HEK293 (cell line): Measurements from ENCODE around the gene CELF1.
A peak's percentile ranks its signal among the peaks of the same experiment; 100 is the strongest.
"Not testable (repeated sequence)": the region's sequence is repeated elsewhere in the genome, so short reads cannot be mapped to it uniquely, and the experiment has no call there.

Source experiments
- CTCF ChIA-PET: fragments of 350-600 bp; formaldehyde crosslinking; extraction: SDS; loops from one replicate; lab custom pipeline; 2021; ENCODE audit warnings: antibody characterized with exemption; lab: Yijun Ruan, JAX
- POLR2A ChIA-PET: fragments of 300-600 bp; formaldehyde crosslinking; extraction: SDS; loops from one replicate; lab custom pipeline; 2020; ENCODE audit warnings: antibody characterized with exemption, inconsistent platforms; lab: Yijun Ruan, JAX
- H3K27ac ChIP-seq: fragments of 200-500 bp; sonication (Bioruptor generic); 2 replicates; pipeline ENCODE4 v1.5.1; 2014; ENCODE audit warnings: low read depth, low read length, control low read depth, inconsistent platforms; ENCODE audit errors: extremely low read depth
- H3K36me3 ChIP-seq, 2 experiments: fragments of 200-500 bp in 1 of 2; sonication (Bioruptor generic) in 1 of 2; 1 replicate in 1 of 2; 2 replicates in 1 of 2; pipeline ENCODE4 v1.5.1; 2014 to 2017; ENCODE audit warnings: inconsistent platforms in 2 of 2, low read length in 2 of 2; ENCODE audit not compliant: control insufficient read depth in 2 of 2, insufficient read depth in 1 of 2
- H3K4me1 ChIP-seq: fragments of 200-500 bp; sonication (Bioruptor generic); 2 replicates; pipeline ENCODE4 v1.5.1; 2014; ENCODE audit warnings: mild to moderate bottlenecking, low read length, inconsistent platforms; ENCODE audit not compliant: control insufficient read depth, insufficient read depth
- H3K4me3 ChIP-seq: 2 replicates; pipeline ENCODE4 v1.5.1; 2011; ENCODE audit warnings: low read depth, mild to moderate bottlenecking, control low read depth, low read length, moderate library complexity
- H3K9me3 ChIP-seq: fragments of 200-500 bp; sonication (Bioruptor generic); 2 replicates; pipeline ENCODE4 v1.5.1; 2014; ENCODE audit warnings: low read depth, low read length, inconsistent platforms; ENCODE audit not compliant: control insufficient read depth, insufficient read depth
- MYNN ChIP-seq: fragments of 450-650 bp; formaldehyde crosslinking; IDR thresholded peaks from 2 replicates; pipeline ENCODE4 v1.5.1; 2016; ENCODE audit warnings: missing biosample characterization, missing genetic modification characterization, borderline replicate concordance
- PRDM10 ChIP-seq: fragments of 450-650 bp; formaldehyde crosslinking; IDR thresholded peaks from 2 replicates; pipeline ENCODE4 v1.5.1; 2016; ENCODE audit warnings: missing biosample characterization, missing genetic modification characterization
- SP7 ChIP-seq: fragments of 450-650 bp; formaldehyde crosslinking; IDR thresholded peaks from 2 replicates; pipeline ENCODE4 v1.5.1; 2016; ENCODE audit warnings: missing biosample characterization, missing genetic modification characterization
- TCF7L2 ChIP-seq: IDR thresholded peaks from 2 replicates; pipeline ENCODE4 v1.6.1; 2011; ENCODE audit warnings: low read depth, mild to moderate bottlenecking, inconsistent platforms, low read length, moderate library complexity, borderline replicate concordance
- ZBTB7A ChIP-seq: fragments of 450-650 bp; formaldehyde crosslinking; IDR thresholded peaks from 2 replicates; pipeline ENCODE4 v1.5.1; 2016; ENCODE audit warnings: low read depth, missing biosample characterization, missing genetic modification characterization
- ZNF140 ChIP-seq: fragments of 450-650 bp; formaldehyde crosslinking; IDR thresholded peaks from 2 replicates; pipeline ENCODE4 v1.5.1; 2016; ENCODE audit warnings: missing biosample characterization, missing genetic modification characterization
- ZNF23 ChIP-seq: fragments of 450-650 bp; formaldehyde crosslinking; IDR thresholded peaks from 2 replicates; pipeline ENCODE4 v1.5.1; 2016; ENCODE audit warnings: missing biosample characterization, missing genetic modification characterization, borderline replicate concordance
- ZNF391 ChIP-seq: fragments of 450-650 bp; formaldehyde crosslinking; IDR thresholded peaks from 2 replicates; pipeline ENCODE4 v1.5.1; 2016; ENCODE audit warnings: low read depth, missing biosample characterization, missing genetic modification characterization, borderline replicate concordance
- ZNF514 ChIP-seq: fragments of 450-650 bp; formaldehyde crosslinking; IDR thresholded peaks from 2 replicates; pipeline ENCODE4 v1.5.1; 2016; ENCODE audit warnings: missing biosample characterization, missing genetic modification characterization
- ZNF660 ChIP-seq: fragments of 450-650 bp; IDR thresholded peaks from 2 replicates; pipeline ENCODE4 v1.5.1; 2018; ENCODE audit warnings: missing biosample characterization, mild to moderate bottlenecking, missing genetic modification characterization
- ZSCAN5A ChIP-seq: fragments of 450-650 bp; formaldehyde crosslinking; IDR thresholded peaks from 2 replicates; pipeline ENCODE4 v1.5.1; 2016; ENCODE audit warnings: missing biosample characterization, missing genetic modification characterization
- TF ChIP-seq, protein P1 (sequence below): fragments of 450-650 bp; formaldehyde crosslinking; IDR thresholded peaks from 2 replicates; pipeline ENCODE4 v1.5.1; 2016; ENCODE audit warnings: missing biosample characterization, missing genetic modification characterization

Gene CELF1

DNA sequence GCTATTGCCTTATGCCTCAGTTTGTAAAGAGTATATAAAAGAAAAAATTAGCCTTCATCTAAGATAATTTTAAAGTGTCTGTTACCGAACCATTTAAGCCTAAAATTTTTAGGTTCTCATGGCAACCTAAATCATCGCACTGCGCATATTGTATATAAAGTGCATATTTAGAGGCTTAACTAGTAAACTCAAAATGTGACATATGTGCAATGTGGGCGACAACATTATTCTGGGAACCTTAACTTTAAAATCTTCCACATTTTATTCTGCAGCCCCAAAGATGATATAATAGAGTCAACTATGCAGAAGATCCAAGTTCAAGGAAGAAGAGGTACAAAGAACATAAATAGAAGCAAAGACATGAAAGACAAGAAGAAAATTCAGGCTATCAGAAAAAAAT lies 23.0 kb downstream of the CELF1 start (continued):
- no peak for TF ChIP-seq ZSCAN5A
- TF ChIP-seq, protein P1, sequence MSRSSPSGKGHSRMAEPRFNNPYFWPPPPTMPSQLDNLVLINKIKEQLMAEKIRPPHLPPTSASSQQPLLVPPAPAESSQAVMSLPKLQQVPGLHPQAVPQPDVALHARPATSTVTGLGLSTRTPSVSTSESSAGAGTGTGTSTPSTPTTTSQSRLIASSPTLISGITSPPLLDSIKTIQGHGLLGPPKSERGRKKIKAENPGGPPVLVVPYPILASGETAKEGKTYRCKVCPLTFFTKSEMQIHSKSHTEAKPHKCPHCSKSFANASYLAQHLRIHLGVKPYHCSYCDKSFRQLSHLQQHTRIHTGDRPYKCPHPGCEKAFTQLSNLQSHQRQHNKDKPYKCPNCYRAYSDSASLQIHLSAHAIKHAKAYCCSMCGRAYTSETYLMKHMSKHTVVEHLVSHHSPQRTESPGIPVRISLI (tag by site-specific recombination), result no peak
- no peak for TF ChIP-seq ZNF391
- no peak for TF ChIP-seq ZNF23 (tag by site-specific recombination)
- no peak for TF ChIP-seq ZBTB7A
- TF ChIP-seq, all 188 proteins: peak for 0

GRCh38 chr11:47527186-47527585 lies 25.7 kb downstream of the CELF1 start:
- no peaks in the 10 kb centered on the region; a peak in 1 of 3 replicates for H3K36me3 ChIP-seq
- TF ChIP-seq ZNF140 (tag by site-specific recombination), result no peak
- no peak for TF ChIP-seq ZNF660
- TF ChIP-seq TCF7L2, result no peak
- no peak for TF ChIP-seq MYNN (tag by site-specific recombination)
- TF ChIP-seq ZNF514 (tag by site-specific recombination), result no peak
- TF ChIP-seq PRDM10 (tag by site-specific recombination), result peak; percentile 62
- peak; percentile 52; the same call in 1 of the 2 replicates for TF ChIP-seq SP7 (tag by site-specific recombination)
- H3K27ac ChIP-seq, result no peak overlapping the region
- CTCF ChIA-PET, result no interaction called here
- POLR2A ChIA-PET, result interaction anchor here (0.6 kb wide), 1 partner anchor 48 kb away, joined by 4 read pairs; no protein-coding TSS in a partner anchor
- H3K4me1 ChIP-seq, result peaks cover 17% of the 10 kb centered on the region
- H3K4me3 ChIP-seq, result no peak overlapping the region
- no peaks in the 10 kb centered on the region for H3K9me3 ChIP-seq

- POLR2A ChIA-PET, H3K9me3 ChIP-seq, H3K4me3 ChIP-seq, H3K36me3 ChIP-seq, H3K27ac ChIP-seq: not testable (repeated sequence)
- TF ChIP-seq PRDM10 (tag by site-specific recombination), result peak; percentile 66
- CTCF ChIA-PET, result interaction anchor here (0.9 kb wide), 1 partner anchor 12 kb away, joined by 3 read pairs; no protein-coding TSS in a partner anchor
- H3K4me1 ChIP-seq, result peaks cover 17% of the 10 kb centered on the region
Measured at GRCh38 chr11:47526032-47526431, 26.9 kb downstream of the CELF1 start.
